HepG2 (cell line): Measurements from ENCODE around the gene PDCD11. TPM values are rescaled to one million over a fixed set of nuclear protein-coding genes. Genes with fewer than 3 reads are reported as not detected.
A peak's percentile ranks its signal among the peaks of the same experiment; 100 is the strongest.

Experiments
- ATAC-seq: fragments of 200-7000 bp; cut with Tn5 transposase; 3 replicates; pipeline ENCODE4 v1.9.1; 2020; ENCODE audit warnings: mild to moderate bottlenecking, moderate library complexity
- BruUV-seq: library from RNA; stranded (reverse); fragments of 400-500 nt; replicated peaks from 2 replicates; lab custom pipeline; 2021; lab: Mats Ljungman, UMichigan
- CTCF ChIA-PET: fragments of 300-600 bp; formaldehyde crosslinking; extraction: SDS; loops from one replicate; lab custom pipeline; 2021; ENCODE audit warnings: low total read pairs, inconsistent platforms, low intra/inter-chr PET ratio; lab: Yijun Ruan, JAX
- POLR2A ChIA-PET: fragments of 350-600 bp; sonication (Branson Sonifier 250); formaldehyde crosslinking; loops from one replicate; lab custom pipeline; 2020; ENCODE audit warnings: antibody characterized with exemption, inconsistent platforms; lab: Yijun Ruan, JAX
- DNase-seq: peaks from one replicate; pipeline ENCODE4 v3.0.0-alpha.2; 2015; ENCODE audit warnings: low spot score
- FAIRE-seq: peaks from 3 replicates; lab custom pipeline; 2011; peaks lifted over from hg19 to GRCh38; lab: Jason Lieb, UNC
- H2AFZ ChIP-seq: one replicate; pipeline ENCODE4 v1.6.1; 2011; ENCODE audit warnings: low read length, inconsistent platforms
- H3K27ac ChIP-seq: fragments of 300-600 bp; 3 replicates; pipeline ENCODE4 v1.8.0; 2011; ENCODE audit warnings: mixed run types, mild to moderate bottlenecking, mixed read lengths, low read length, inconsistent platforms; ENCODE audit not compliant: insufficient read depth; ENCODE audit errors: extremely low read length
- H3K27me3 ChIP-seq, 2 experiments: fragments of 200-600 bp in 1 of 2; 2 replicates in 1 of 2; 3 replicates in 1 of 2; pipeline versions ENCODE4 v1.6.0 to v1.8.0; 2011; ENCODE audit warnings: low read length in 2 of 2, mild to moderate bottlenecking in 2 of 2, moderate library complexity in 2 of 2, inconsistent platforms in 1 of 2; ENCODE audit not compliant: insufficient read depth in 2 of 2, control insufficient read depth in 1 of 2
- H3K36me3 ChIP-seq, 2 experiments: fragments of 200-600 bp in 1 of 2; replicated peaks in 1 of 2; 2 replicates in 1 of 2; 3 replicates in 1 of 2; pipeline versions ENCODE4 v1.5.1 to v1.8.0; 2011; ENCODE audit warnings: low read length in 2 of 2, inconsistent platforms in 1 of 2; ENCODE audit not compliant: insufficient read depth in 2 of 2, control insufficient read depth in 1 of 2
- H3K4me1 ChIP-seq: 2 replicates; pipeline ENCODE4 v1.5.1; 2012; ENCODE audit warnings: low read length, inconsistent platforms; ENCODE audit not compliant: insufficient read depth
- H3K4me2 ChIP-seq: 2 replicates; pipeline ENCODE4 v1.6.0; 2011; ENCODE audit warnings: low read depth, low read length, inconsistent platforms
- H3K4me3 ChIP-seq, 3 experiments: fragments of 200-600 bp in 1 of 3; sonication (generic), shearing (Covaris generic) in 1 of 3; replicated peaks in 1 of 3; 2 replicates each; pipeline ENCODE4 v1.5.1; 2011 to 2016; ENCODE audit warnings: low read length in 3 of 3, inconsistent platforms in 2 of 3, low read depth in 2 of 3, mild to moderate bottlenecking in 2 of 3, control low read depth in 1 of 3, mixed read lengths in 1 of 3; ENCODE audit not compliant: insufficient read depth in 1 of 3
- H3K79me2 ChIP-seq: one replicate; pipeline ENCODE4 v1.6.1; 2011; ENCODE audit warnings: low read length, inconsistent platforms; ENCODE audit not compliant: insufficient read depth
- H3K9ac ChIP-seq: 2 replicates; pipeline ENCODE4 v1.6.0; 2011; ENCODE audit warnings: mild to moderate bottlenecking, low read depth, low read length, inconsistent platforms; ENCODE audit not compliant: insufficient read depth
- H3K9me3 ChIP-seq: 2 replicates; pipeline ENCODE4 v1.5.1; 2012; ENCODE audit warnings: mild to moderate bottlenecking, low read length
- H4K20me1 ChIP-seq: 2 replicates; pipeline ENCODE4 v1.6.0; 2011; ENCODE audit warnings: inconsistent platforms, mild to moderate bottlenecking, low read length, moderate library complexity; ENCODE audit not compliant: insufficient read depth
- HMGA1 ChIP-seq: sonication (generic); formaldehyde crosslinking; conservative IDR thresholded peaks from 2 replicates; pipeline ENCODE4 v1.4.0; 2020; ENCODE audit warnings: missing genetic modification reagents
- KLF6 ChIP-seq: IDR thresholded peaks from 2 replicates; pipeline ENCODE4 v1.8.0; 2016; ENCODE audit warnings: missing biosample characterization, missing genetic modification reagents
- MED8 ChIP-seq: sonication (generic); formaldehyde crosslinking; IDR thresholded peaks from 2 replicates; pipeline ENCODE4 v1.8.1; 2023; ENCODE audit warnings: mild to moderate bottlenecking, missing genetic modification reagents; ENCODE audit not compliant: insufficient replicate concordance
- MLXIP ChIP-seq: sonication (generic); formaldehyde crosslinking; IDR thresholded peaks from 2 replicates; pipeline ENCODE4 v1.9.0; 2021; ENCODE audit warnings: missing genetic modification reagents, borderline replicate concordance
- NCOA5 ChIP-seq: sonication (generic); formaldehyde crosslinking; IDR thresholded peaks from 2 replicates; pipeline ENCODE4 v1.4.0; 2020; ENCODE audit warnings: missing genetic modification reagents
- ONECUT2 ChIP-seq: sonication (generic); formaldehyde crosslinking; IDR thresholded peaks from 2 replicates; pipeline ENCODE4 v1.4.0; 2020; ENCODE audit warnings: missing genetic modification reagents
- PLRG1 ChIP-seq: fragments of 450-650 bp; conservative IDR thresholded peaks from 2 replicates; pipeline ENCODE4 v1.6.1; 2016
- SIN3B ChIP-seq: fragments of 150-350 bp; IDR thresholded peaks from 2 replicates; pipeline ENCODE4 v1.6.1; 2014; ENCODE audit warnings: low read length
- SPEN ChIP-seq: sonication (generic); formaldehyde crosslinking; IDR thresholded peaks from 2 replicates; pipeline ENCODE4 v1.5.1; 2020; ENCODE audit warnings: low read depth, mild to moderate bottlenecking, missing genetic modification reagents
- THYN1 ChIP-seq: sonication (generic); formaldehyde crosslinking; IDR thresholded peaks from 2 replicates; pipeline ENCODE4 v1.8.1; 2023; ENCODE audit warnings: low read depth, mild to moderate bottlenecking, moderate library complexity, missing genetic modification reagents, borderline replicate concordance
- YEATS2 ChIP-seq: sonication (generic); formaldehyde crosslinking; IDR thresholded peaks from 2 replicates; pipeline ENCODE4 v1.4.0; 2020; ENCODE audit warnings: missing genetic modification reagents, borderline replicate concordance
- ZBTB21 ChIP-seq: sonication (generic); formaldehyde crosslinking; IDR thresholded peaks from 2 replicates; pipeline ENCODE4 v1.4.0; 2020; ENCODE audit warnings: missing genetic modification reagents
- ZBTB42 ChIP-seq: sonication (generic); formaldehyde crosslinking; IDR thresholded peaks from 2 replicates; pipeline ENCODE4 v1.5.0; 2020; ENCODE audit warnings: mild to moderate bottlenecking, missing genetic modification reagents
- ZNF598 ChIP-seq: sonication (generic); formaldehyde crosslinking; IDR thresholded peaks from 2 replicates; pipeline ENCODE4 v1.5.1; 2020; ENCODE audit warnings: mild to moderate bottlenecking, missing genetic modification reagents, borderline replicate concordance
- ZNF670 ChIP-seq: sonication (generic); formaldehyde crosslinking; IDR thresholded peaks from 2 replicates; pipeline ENCODE4 v1.8.0; 2022; ENCODE audit warnings: mild to moderate bottlenecking, missing genetic modification reagents, borderline replicate concordance
- ZNF75D ChIP-seq: sonication (generic); formaldehyde crosslinking; IDR thresholded peaks from 2 replicates; pipeline ENCODE4 v1.8.1; 2023; ENCODE audit warnings: missing genetic modification reagents, mild to moderate bottlenecking, borderline replicate concordance
- ZNF839 ChIP-seq: sonication (generic); formaldehyde crosslinking; IDR thresholded peaks from 2 replicates; pipeline ENCODE4 v1.4.0; 2020; ENCODE audit warnings: missing genetic modification reagents, mild to moderate bottlenecking, borderline replicate concordance
- ZNF878 ChIP-seq: sonication (generic); formaldehyde crosslinking; IDR thresholded peaks from 2 replicates; pipeline ENCODE4 v1.8.1; 2023; ENCODE audit warnings: mild to moderate bottlenecking, missing genetic modification reagents, moderate library complexity
- ZSCAN30 ChIP-seq: sonication (generic); formaldehyde crosslinking; IDR thresholded peaks from 2 replicates; pipeline ENCODE4 v1.5.0; 2020; ENCODE audit warnings: mild to moderate bottlenecking, missing genetic modification reagents
- whole genome bisulfite sequencing: methylation state at CpG from one replicate; pipeline ENCODE4 v1.1.6; 2017; ENCODE audit warnings: low lambda C conversion rate; 5-methylcytosine and 5-hydroxymethylcytosine counted together
- in situ Hi-C: cut with HindIII; loops from 2 replicates; pipeline ENCODE4 v1.10.0; 2017; ENCODE audit warnings: low pct_unique_long_range_greater_than_20kb; ENCODE audit not compliant: extremely low pct_ligation_motif_present
- intact Hi-C: fragments of 100-400 bp; cut with micrococcal nuclease; formaldehyde crosslinking; loops from one replicate; pipeline ENCODE4 v1.10.0; 2022; ENCODE audit not compliant: unreplicated experiment
- polyA plus RNA-seq, 8 experiments: library from polyadenylated mRNA; depleted of rRNA in 3 of 8; stranded (reverse) in 7 of 8; unstranded in 1 of 8; fragments of >200 nt; fragmentation: Illumina TruSeq in 4 of 8; extraction: Trizol in 4 of 8; gene quantifications; 2 replicates each; pipeline versions ENCODE4 v1.2.1 to v1.2.3, GENCODE V29; 2011 to 2016; ENCODE audit warnings: low read depth in 4 of 8, missing spikeins in 1 of 8, mixed read lengths in 1 of 8; ENCODE audit not compliant: insufficient read depth in 1 of 8
- total RNA-seq, 5 experiments: library from RNA; depleted of rRNA; stranded (reverse); fragments of >200 nt; fragmentation: Illumina TruSeq; extraction: Trizol; gene quantifications; 2 replicates each; pipeline ENCODE4 v1.2.3, GENCODE V29; 2016; ENCODE audit warnings: low read depth in 1 of 5

The PDCD11 gene
- total and polyA plus RNA-seq, 2 of the 13 experiments (the other 11 are each of a cell fraction or from before 2014, with no cell fraction given) = 12.8 to 52.8 TPM

DNA sequence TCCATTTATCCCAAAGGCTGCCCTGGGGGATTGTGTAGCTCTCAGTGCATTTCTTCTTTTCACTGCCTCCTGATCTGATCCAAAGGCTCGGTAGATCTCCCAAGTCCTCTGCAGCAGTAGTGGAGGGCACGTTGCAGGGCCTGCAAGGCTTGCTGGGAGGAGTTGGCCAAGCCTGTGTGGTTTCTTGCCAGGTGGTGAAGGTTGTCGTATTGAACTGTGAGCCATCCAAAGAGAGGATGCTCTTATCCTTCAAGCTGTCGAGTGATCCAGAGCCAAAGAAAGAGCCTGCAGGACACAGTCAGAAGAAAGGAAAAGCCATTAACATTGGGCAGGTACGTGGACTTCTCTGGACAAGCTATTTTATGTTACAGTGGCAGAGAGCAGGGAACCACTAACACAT, 21.2 kb downstream of the PDCD11 start:
- in situ Hi-C loops (loop anchor here (5.0 kb wide), 1 partner anchor 65 kb away; no protein-coding TSS in a partner anchor), intact Hi-C loops (loop anchor here (1.0 kb wide), 1 partner anchor 68 kb away; no protein-coding TSS in a partner anchor)
- 89% methylated on average over 5 of the region's 5 CpGs for WGBS
- no peak for TF ChIP-seq NCOA5 (CRISPR knock-in tag)
- TF ChIP-seq YEATS2 = no peak
- no peak for TF ChIP-seq THYN1 (CRISPR knock-in tag)
- no peak for TF ChIP-seq ZNF839 (CRISPR knock-in tag)
- TF ChIP-seq ZBTB21 (CRISPR knock-in tag) = no peak
- no peak for TF ChIP-seq ZSCAN30
- TF ChIP-seq, all 625 proteins: peak for 0
- ChIA-PET CTCF (interaction anchor here (1.9 kb wide), 1 partner anchor 64 kb away, joined by 7 read pairs; no protein-coding TSS in a partner anchor), POLR2A (no interaction called here)
- no peak overlapping the region for H2AFZ ChIP-seq
- no peak for ATAC-seq
- no peak for DNase-seq
- H3K9ac ChIP-seq = no peak overlapping the region
- BruUV-seq = TSS peak; percentile 25
- no peak overlapping the region for H3K27ac ChIP-seq
- no peaks in the 10 kb centered on the region for H3K79me2 ChIP-seq
- no peak overlapping the region for H3K4me2 ChIP-seq
- peaks cover 63 to 88% of the 10 kb centered on the region in 2 experiments for H3K36me3 ChIP-seq
- H3K9me3 ChIP-seq = no peaks in the 10 kb centered on the region
- no peaks in the 10 kb centered on the region for H3K27me3 ChIP-seq
- no peak for FAIRE-seq
- H4K20me1 ChIP-seq = no peaks in the 10 kb centered on the region
- H3K4me3 ChIP-seq = no peak overlapping the region
- peaks cover 6% of the 10 kb centered on the region; the same call in 1 of the 2 replicates for H3K4me1 ChIP-seq

DNA sequence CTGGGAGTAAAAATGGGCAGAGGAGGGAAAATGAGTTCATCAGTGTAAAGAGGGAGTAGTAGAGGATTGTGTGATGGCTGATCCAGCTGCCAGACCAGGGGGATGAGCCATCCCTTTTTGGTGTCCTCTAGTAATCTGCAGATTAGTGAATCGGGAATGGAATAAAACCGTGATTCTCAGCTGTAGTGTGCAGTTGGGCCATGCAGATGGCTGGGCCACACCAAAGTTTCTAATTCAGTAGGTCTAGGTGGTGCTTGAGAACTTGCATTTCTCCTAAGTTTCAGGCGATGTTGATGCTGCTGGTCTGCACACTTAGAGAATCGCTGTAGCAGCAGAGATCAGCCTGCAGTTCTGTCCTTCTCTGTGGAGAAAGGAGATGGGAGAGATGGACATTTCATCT, 22.7 kb downstream of the PDCD11 start:
- peaks cover 10% of the 10 kb centered on the region; the same call in 1 of the 2 replicates for H3K4me1 ChIP-seq
- H2AFZ ChIP-seq = no peak overlapping the region
- no peaks in the 10 kb centered on the region for H4K20me1 ChIP-seq
- no peak overlapping the region for H3K4me3 ChIP-seq
- WGBS = 92% methylated on average over 4 of the region's 4 CpGs
- CTCF ChIA-PET = no interaction called here
- no peak overlapping the region for H3K4me2 ChIP-seq
- H3K27me3 ChIP-seq = no peaks in the 10 kb centered on the region
- H3K9ac ChIP-seq = no peak overlapping the region
- intact Hi-C loops = no loop called here
- H3K9me3 ChIP-seq = no peaks in the 10 kb centered on the region
- no peak for DNase-seq
- POLR2A ChIA-PET = no interaction called here
- H3K36me3 ChIP-seq = peaks cover 54 to 88% of the 10 kb centered on the region in 2 experiments
- no peaks in the 10 kb centered on the region for H3K79me2 ChIP-seq
- no peak for FAIRE-seq
- no TSS peak for BruUV-seq
- no peak overlapping the region for H3K27ac ChIP-seq
- no peak for ATAC-seq
- in situ Hi-C loops = loop anchor here (5.0 kb wide), 1 partner anchor 63 kb away; no protein-coding TSS in a partner anchor
- TF ChIP-seq ZNF670 (CRISPR knock-in tag) = no peak
- TF ChIP-seq ZNF75D (CRISPR knock-in tag) = no peak
- no peak for TF ChIP-seq PLRG1
- TF ChIP-seq HMGA1 (CRISPR knock-in tag) = no peak
- TF ChIP-seq MED8 (CRISPR knock-in tag) = no peak
- no peak for TF ChIP-seq MLXIP (CRISPR knock-in tag)
- TF ChIP-seq ONECUT2 (CRISPR knock-in tag) = no peak
- no peak for TF ChIP-seq ZNF598 (CRISPR knock-in tag)
- no peak for TF ChIP-seq ZNF878 (CRISPR knock-in tag)
- TF ChIP-seq ZBTB42 (CRISPR knock-in tag) = no peak
- no peak for TF ChIP-seq SPEN
- no peak for TF ChIP-seq KLF6 (CRISPR knock-in tag)
- no peak for TF ChIP-seq SIN3B
